ENCODE data around the gene IFNA21.

DNA sequence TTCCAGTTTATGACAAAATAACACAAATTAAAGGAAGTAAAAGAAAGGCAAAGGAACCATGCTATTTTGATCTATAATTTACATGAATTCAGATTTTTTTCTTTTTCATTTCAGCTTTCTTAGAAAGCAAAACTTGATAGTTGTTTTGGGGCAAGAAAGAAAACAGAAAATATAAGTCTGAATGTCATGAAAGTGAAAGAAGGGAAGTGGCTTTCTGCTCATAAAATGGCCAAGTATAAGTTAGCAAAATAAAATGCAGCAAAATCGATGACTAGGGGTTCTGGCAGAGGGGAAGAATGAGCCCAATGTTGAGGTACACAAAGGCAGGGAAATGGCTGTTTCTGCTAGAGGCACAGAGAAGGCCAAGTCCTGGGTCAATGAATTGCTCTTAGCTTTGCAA is 21.9 kb downstream of the IFNA21 start:
- no peak for TF ChIP-seq POLR2AphosphoS5 (IDR thresholded peaks at IDR 0.05)
- TF ChIP-seq, protein P1, sequence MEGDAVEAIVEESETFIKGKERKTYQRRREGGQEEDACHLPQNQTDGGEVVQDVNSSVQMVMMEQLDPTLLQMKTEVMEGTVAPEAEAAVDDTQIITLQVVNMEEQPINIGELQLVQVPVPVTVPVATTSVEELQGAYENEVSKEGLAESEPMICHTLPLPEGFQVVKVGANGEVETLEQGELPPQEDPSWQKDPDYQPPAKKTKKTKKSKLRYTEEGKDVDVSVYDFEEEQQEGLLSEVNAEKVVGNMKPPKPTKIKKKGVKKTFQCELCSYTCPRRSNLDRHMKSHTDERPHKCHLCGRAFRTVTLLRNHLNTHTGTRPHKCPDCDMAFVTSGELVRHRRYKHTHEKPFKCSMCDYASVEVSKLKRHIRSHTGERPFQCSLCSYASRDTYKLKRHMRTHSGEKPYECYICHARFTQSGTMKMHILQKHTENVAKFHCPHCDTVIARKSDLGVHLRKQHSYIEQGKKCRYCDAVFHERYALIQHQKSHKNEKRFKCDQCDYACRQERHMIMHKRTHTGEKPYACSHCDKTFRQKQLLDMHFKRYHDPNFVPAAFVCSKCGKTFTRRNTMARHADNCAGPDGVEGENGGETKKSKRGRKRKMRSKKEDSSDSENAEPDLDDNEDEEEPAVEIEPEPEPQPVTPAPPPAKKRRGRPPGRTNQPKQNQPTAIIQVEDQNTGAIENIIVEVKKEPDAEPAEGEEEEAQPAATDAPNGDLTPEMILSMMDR (IDR thresholded peaks at IDR 0.05) = no peak
